GM23338 (cell line): ENCODE data around the gene DYRK1A.

Experiments used
- CREB1 ChIP-seq: fragments of 250-450 bp; sonication (Bioruptor Pico); IDR thresholded peaks from 2 replicates; pipeline ENCODE4 v1.5.0; 2020; ENCODE audit warnings: low read depth, mild to moderate bottlenecking, moderate library complexity
- EZH2 ChIP-seq: fragments of 200-600 bp; sonication (generic); IDR thresholded peaks from one replicate; pipeline ENCODE4 v1.8.0; 2017; ENCODE audit warnings: antibody characterized with exemption, mild to moderate bottlenecking, low read depth; ENCODE audit not compliant: unreplicated experiment
- EZH2phosphoT487 ChIP-seq: fragments of 200-600 bp; sonication (generic); IDR thresholded peaks from one replicate; pipeline ENCODE4 v1.8.1; 2018; ENCODE audit warnings: antibody characterized with exemption; ENCODE audit not compliant: unreplicated experiment
- JUNB ChIP-seq: IDR thresholded peaks from one replicate; pipeline ENCODE4 v1.6.1; 2016; ENCODE audit warnings: antibody characterized with exemption; ENCODE audit not compliant: unreplicated experiment
- NANOG ChIP-seq: IDR thresholded peaks from 2 replicates; pipeline ENCODE4 v1.6.1; 2016; ENCODE audit warnings: antibody characterized with exemption, borderline replicate concordance
- POLR2AphosphoS5 ChIP-seq: IDR thresholded peaks from 2 replicates; pipeline ENCODE4 v1.6.1; 2016; ENCODE audit warnings: antibody characterized with exemption, low read depth
- REST ChIP-seq: IDR thresholded peaks from one replicate; pipeline ENCODE4 v1.6.1; 2018; ENCODE audit warnings: antibody characterized with exemption; ENCODE audit not compliant: unreplicated experiment
- STAT1 ChIP-seq: IDR thresholded peaks from one replicate; pipeline ENCODE4 v1.6.1; 2016; ENCODE audit warnings: antibody characterized with exemption; ENCODE audit not compliant: unreplicated experiment
- ZNF331 ChIP-seq: fragments of 250-450 bp; sonication (Bioruptor Pico); IDR thresholded peaks from 2 replicates; pipeline ENCODE4 v1.5.0; 2020; ENCODE audit warnings: low read depth, mild to moderate bottlenecking, moderate library complexity
- TF ChIP-seq, protein P1 (sequence below), 2 experiments: fragments of 200-600 bp in 1 of 2; sonication (generic) in 1 of 2; conservative IDR thresholded peaks; 2 replicates each; pipeline versions ENCODE4 v1.5.1 to v1.6.1; 2016 to 2017; ENCODE audit warnings: antibody characterized with exemption in 2 of 2, low read depth in 2 of 2, mild to moderate bottlenecking in 2 of 2, moderate library complexity in 1 of 2
- TF ChIP-seq, protein P2 (sequence below): IDR thresholded peaks from 2 replicates; pipeline ENCODE4 v1.6.1; 2016; ENCODE audit warnings: antibody characterized with exemption

GRCh38 chr21:37521658-37522057, 155.1 kb downstream of the DYRK1A start:
- TF ChIP-seq, protein P1, sequence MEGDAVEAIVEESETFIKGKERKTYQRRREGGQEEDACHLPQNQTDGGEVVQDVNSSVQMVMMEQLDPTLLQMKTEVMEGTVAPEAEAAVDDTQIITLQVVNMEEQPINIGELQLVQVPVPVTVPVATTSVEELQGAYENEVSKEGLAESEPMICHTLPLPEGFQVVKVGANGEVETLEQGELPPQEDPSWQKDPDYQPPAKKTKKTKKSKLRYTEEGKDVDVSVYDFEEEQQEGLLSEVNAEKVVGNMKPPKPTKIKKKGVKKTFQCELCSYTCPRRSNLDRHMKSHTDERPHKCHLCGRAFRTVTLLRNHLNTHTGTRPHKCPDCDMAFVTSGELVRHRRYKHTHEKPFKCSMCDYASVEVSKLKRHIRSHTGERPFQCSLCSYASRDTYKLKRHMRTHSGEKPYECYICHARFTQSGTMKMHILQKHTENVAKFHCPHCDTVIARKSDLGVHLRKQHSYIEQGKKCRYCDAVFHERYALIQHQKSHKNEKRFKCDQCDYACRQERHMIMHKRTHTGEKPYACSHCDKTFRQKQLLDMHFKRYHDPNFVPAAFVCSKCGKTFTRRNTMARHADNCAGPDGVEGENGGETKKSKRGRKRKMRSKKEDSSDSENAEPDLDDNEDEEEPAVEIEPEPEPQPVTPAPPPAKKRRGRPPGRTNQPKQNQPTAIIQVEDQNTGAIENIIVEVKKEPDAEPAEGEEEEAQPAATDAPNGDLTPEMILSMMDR (conservative IDR thresholded peaks at IDR 0.05; ENCODE audit: low read depth in 2 of 2) = no peak
- TF ChIP-seq CREB1 (no peak), EZH2phosphoT487 (no peak), EZH2 (no peak), REST (no peak), POLR2AphosphoS5 (no peak), JUNB (no peak), NANOG (no peak), STAT1 (no peak), ZNF331 (CRISPR knock-in tag) (no peak)
- TF ChIP-seq, protein P2, sequence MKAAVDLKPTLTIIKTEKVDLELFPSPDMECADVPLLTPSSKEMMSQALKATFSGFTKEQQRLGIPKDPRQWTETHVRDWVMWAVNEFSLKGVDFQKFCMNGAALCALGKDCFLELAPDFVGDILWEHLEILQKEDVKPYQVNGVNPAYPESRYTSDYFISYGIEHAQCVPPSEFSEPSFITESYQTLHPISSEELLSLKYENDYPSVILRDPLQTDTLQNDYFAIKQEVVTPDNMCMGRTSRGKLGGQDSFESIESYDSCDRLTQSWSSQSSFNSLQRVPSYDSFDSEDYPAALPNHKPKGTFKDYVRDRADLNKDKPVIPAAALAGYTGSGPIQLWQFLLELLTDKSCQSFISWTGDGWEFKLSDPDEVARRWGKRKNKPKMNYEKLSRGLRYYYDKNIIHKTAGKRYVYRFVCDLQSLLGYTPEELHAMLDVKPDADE = no peak
